Stomach (tissue), 4 donors: ENCODE results near the gene DLGAP1.

Experiments used
- CTCF ChIP-seq, 7 experiments: fragments of 450-650 bp in 4 of 7; fragments of 200-600 bp in 3 of 7; sonication (generic) in 3 of 7; IDR thresholded peaks; one replicate each; pipeline ENCODE4 v1.5.1; 2016 to 2019; ENCODE audit warnings: antibody characterized with exemption in 7 of 7, control low read depth in 2 of 7, mild to moderate bottlenecking in 1 of 7
- EP300 ChIP-seq: sonication (generic); formaldehyde crosslinking; IDR thresholded peaks from one replicate; pipeline ENCODE4 v1.6.1; 2017; ENCODE audit warnings: antibody characterized with exemption
- POLR2A ChIP-seq, 4 donors: fragments of 450-650 bp; IDR thresholded peaks; one replicate each; pipeline ENCODE4 v1.6.1; 2016; ENCODE audit warnings: antibody characterized with exemption in 4 of 4, control low read depth in 2 of 4, mild to moderate bottlenecking in 1 of 4, moderate library complexity in 1 of 4

GRCh38 chr18:4200399-4200798 is 254.7 kb downstream of the DLGAP1 start:
- TF ChIP-seq POLR2A (IDR thresholded peaks at IDR 0.05) (no peak), CTCF (IDR thresholded peaks at IDR 0.05) (no peak), EP300 (no peak)
